Prostate gland (tissue), 2 donors: ENCODE data around the gene SMIM1. TPM values are rescaled to one million over a fixed set of nuclear protein-coding genes. Genes with fewer than 3 reads are reported as not detected.

Experiments used
- DNase-seq: peaks from one replicate; pipeline ENCODE4 v3.0.0-alpha.2; 2019; ENCODE audit warnings: low spot score
- H3K27ac ChIP-seq, 2 donors: fragments of 200-600 bp; sonication (generic); 2 replicates each; pipeline ENCODE4 v1.5.1; 2017 to 2019
- H3K27me3 ChIP-seq: fragments of 200-600 bp; sonication (generic); replicated peaks from 2 replicates; pipeline ENCODE4 v1.5.1; 2019; ENCODE audit not compliant: insufficient read depth
- H3K36me3 ChIP-seq, 2 donors: fragments of 200-600 bp; sonication (generic); 1 replicate in 1 of 2; 2 replicates in 1 of 2; pipeline versions ENCODE4 v1.5.1 to v1.8.1; 2017 to 2019
- H3K4me1 ChIP-seq: fragments of 200-600 bp; sonication (generic); replicated peaks from 2 replicates; pipeline ENCODE4 v1.5.1; 2019
- H3K4me3 ChIP-seq, 2 donors: fragments of 200-600 bp; sonication (generic); 2 replicates each; pipeline ENCODE4 v1.5.1; 2017 to 2019
- H3K9me3 ChIP-seq: fragments of 200-600 bp; sonication (generic); 2 replicates; pipeline ENCODE4 v1.5.1; 2017
- POLR2A ChIP-seq: fragments of 450-650 bp; IDR thresholded peaks from one replicate; pipeline ENCODE4 v1.6.1; 2016; ENCODE audit warnings: antibody characterized with exemption, mild to moderate bottlenecking
- POLR2AphosphoS5 ChIP-seq: sonication (generic); formaldehyde crosslinking; IDR thresholded peaks from one replicate; pipeline ENCODE4 v1.6.1; 2017; ENCODE audit warnings: antibody characterized with exemption
- WGBS: methylation state at CpG from one replicate; pipeline ENCODE4 v1.1.5; 2018; 5-methylcytosine and 5-hydroxymethylcytosine counted together
- intact Hi-C: fragments of 100-400 bp; cut with DNase I; formaldehyde crosslinking; loops from one replicate; pipeline ENCODE4 v1.14.2; 2022
- total RNA-seq, 2 donors: library from RNA; depleted of rRNA; stranded (reverse); fragments of >200 nt; gene quantifications; one replicate each; pipeline ENCODE4 v1.1.0, GENCODE V29; 2016
- TF ChIP-seq, protein P1 (sequence below), 4 experiments: fragments of 200-600 bp in 2 of 4; fragments of 450-650 bp in 2 of 4; sonication (generic) in 2 of 4; IDR thresholded peaks; 1 replicate in 3 of 4; 2 replicates in 1 of 4; pipeline ENCODE4 v1.5.1; 2016 to 2019; ENCODE audit warnings: antibody characterized with exemption in 4 of 4, mild to moderate bottlenecking in 2 of 4, moderate library complexity in 2 of 4

Gene SMIM1
- total RNA-seq, 2 donors from 2014 or later: 17.7 to 148 TPM

DNA sequence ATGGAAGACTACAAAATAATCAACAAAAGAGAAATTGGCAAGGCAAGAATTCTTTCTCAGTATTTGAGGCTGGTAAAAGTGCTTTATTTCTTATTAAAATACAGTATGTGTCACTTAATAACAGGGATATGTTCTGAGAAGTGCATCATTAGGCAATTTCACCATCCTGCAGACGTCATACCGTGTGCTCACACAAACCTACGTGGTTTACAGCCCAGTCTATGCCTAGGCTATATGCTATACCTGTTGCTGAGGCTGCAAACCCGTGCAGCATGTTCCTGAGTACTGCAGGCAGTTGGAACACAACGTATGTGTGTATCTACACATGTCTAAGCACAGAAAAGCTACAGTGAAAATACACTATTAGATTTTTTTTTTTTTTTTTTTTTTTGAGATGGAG, 23.0 kb upstream of the SMIM1 start:
- H3K27me3 ChIP-seq: no peaks in the 10 kb centered on the region
- H3K36me3 ChIP-seq: no peaks in the 10 kb centered on the region
- no peak for DNase-seq
- H3K4me3 ChIP-seq: no peak overlapping the region
- 78% methylated on average over 5 of the region's 5 CpGs for WGBS
- peaks cover 4% of the 10 kb centered on the region for H3K4me1 ChIP-seq
- H3K27ac ChIP-seq: no peak overlapping the region
- TF ChIP-seq, protein P1, sequence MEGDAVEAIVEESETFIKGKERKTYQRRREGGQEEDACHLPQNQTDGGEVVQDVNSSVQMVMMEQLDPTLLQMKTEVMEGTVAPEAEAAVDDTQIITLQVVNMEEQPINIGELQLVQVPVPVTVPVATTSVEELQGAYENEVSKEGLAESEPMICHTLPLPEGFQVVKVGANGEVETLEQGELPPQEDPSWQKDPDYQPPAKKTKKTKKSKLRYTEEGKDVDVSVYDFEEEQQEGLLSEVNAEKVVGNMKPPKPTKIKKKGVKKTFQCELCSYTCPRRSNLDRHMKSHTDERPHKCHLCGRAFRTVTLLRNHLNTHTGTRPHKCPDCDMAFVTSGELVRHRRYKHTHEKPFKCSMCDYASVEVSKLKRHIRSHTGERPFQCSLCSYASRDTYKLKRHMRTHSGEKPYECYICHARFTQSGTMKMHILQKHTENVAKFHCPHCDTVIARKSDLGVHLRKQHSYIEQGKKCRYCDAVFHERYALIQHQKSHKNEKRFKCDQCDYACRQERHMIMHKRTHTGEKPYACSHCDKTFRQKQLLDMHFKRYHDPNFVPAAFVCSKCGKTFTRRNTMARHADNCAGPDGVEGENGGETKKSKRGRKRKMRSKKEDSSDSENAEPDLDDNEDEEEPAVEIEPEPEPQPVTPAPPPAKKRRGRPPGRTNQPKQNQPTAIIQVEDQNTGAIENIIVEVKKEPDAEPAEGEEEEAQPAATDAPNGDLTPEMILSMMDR (IDR thresholded peaks at IDR 0.05): no peak
- TF ChIP-seq POLR2AphosphoS5 (no peak), POLR2A (no peak)
- no peaks in the 10 kb centered on the region for H3K9me3 ChIP-seq
- intact Hi-C loops: loop anchor here (5.0 kb wide), 1 partner anchor 43 kb away; no protein-coding TSS in a partner anchor

GRCh38 chr1:3750741-3751140, 21.8 kb upstream of the SMIM1 start:
- no peak for DNase-seq
- H3K4me1 ChIP-seq: peaks cover 4% of the 10 kb centered on the region
- no peaks in the 10 kb centered on the region for H3K27me3 ChIP-seq
- H3K36me3 ChIP-seq: no peaks in the 10 kb centered on the region
- no peaks in the 10 kb centered on the region for H3K9me3 ChIP-seq
- TF ChIP-seq, protein P1 (IDR thresholded peaks at IDR 0.05): no peak
- no peak for TF ChIP-seq POLR2A
- no peak for TF ChIP-seq POLR2AphosphoS5
- intact Hi-C loops: no loop called here
- no peak overlapping the region for H3K4me3 ChIP-seq
- H3K27ac ChIP-seq: no peak overlapping the region
- WGBS: 29% methylated on average over 6 of the region's 6 CpGs

DNA sequence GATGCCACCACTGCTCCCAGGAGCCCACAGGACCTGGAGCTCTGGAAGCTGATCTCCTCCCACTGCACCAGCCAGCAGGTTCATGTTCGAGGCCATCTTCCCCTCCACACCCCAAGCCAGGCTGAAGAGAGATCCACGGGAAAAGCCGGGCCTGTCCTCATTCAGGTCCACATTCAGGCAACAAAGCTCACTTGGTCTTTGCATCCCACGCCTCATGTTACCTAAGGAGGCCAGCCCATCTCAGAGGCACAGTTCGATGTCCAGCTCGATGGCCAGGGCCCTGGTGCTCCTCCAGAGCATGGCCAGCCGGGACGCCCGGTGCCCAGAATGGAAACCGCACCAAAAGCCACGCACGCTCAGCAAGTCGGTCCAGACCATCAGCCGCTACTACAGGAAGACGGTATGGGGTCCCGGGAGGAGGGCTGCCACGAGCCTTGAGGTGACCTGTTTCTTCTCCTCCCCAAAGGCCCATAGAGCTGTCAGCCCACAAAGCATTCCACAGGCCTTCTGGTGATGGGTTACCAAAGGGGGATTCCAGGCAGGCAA, 20.1 kb upstream of the SMIM1 start, which contains the start of gene CCDC27:
CCDC27 (plus strand) TSS at position 51 of the 546 bp plus-strand sequence; CDS start at position 83, 32 bp downstream.
- WGBS: 94% methylated on average over 17 of the region's 17 CpGs
- DNase-seq: no peak
- H3K9me3 ChIP-seq: no peaks in the 10 kb centered on the region
- no peak within 1 kb of the TSS for H3K4me3 ChIP-seq
- TF ChIP-seq, protein P1 (IDR thresholded peaks at IDR 0.05): no peak
- no peak for TF ChIP-seq POLR2AphosphoS5
- intact Hi-C loops: no loop called here
- no peaks in the 10 kb centered on the region for H3K27me3 ChIP-seq
- peaks cover 4% of the 10 kb centered on the region for H3K4me1 ChIP-seq
- no peak within 1 kb of the TSS for H3K27ac ChIP-seq
- H3K36me3 ChIP-seq: no peaks in the 10 kb centered on the region

DNA sequence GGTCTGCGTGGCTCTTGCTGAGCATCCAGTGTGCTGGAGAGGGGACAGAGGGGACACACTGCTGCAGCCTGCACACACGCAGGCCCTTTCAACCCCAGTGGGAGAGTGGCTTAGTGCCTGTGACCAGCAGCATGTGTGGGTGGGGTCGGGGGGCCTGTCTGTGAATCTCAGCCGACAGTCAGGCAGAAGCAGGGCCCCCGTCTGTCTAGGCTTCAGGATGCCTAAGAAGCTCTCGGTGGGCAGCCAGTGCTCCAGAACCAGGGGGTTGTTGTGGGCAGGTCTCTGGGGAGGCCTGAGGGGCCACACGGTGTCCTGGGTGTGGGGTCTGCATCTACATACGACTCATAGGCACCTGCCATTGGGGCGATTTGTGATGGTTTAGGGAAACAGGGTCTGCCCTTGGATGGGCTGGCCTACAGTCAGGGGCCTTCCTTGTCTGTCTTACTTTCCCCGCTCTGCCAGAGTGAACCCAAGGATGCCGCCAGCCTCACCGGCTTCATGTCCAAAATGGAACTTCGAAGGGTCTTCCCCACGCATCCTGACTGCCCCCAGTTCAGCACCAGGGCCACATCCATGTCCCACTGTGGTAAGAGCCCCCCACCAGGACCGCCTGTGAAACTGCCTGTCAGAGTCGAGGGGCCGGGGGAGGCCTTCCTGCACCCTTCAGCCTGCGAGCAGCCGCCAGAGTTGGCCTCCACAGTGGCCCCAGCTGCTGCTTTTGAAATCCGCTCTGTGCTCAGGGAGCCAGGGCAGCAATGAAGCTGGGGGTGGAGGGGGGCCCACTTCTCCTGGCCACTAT, 18.7 kb upstream of the SMIM1 start:
- no peak for DNase-seq
- no peak for TF ChIP-seq POLR2A
- TF ChIP-seq POLR2AphosphoS5: no peak
- TF ChIP-seq, protein P1 (IDR thresholded peaks at IDR 0.05): no peak
- WGBS: 92% methylated on average over 18 of the region's 20 CpGs
- Histone ChIP-seq H3K27me3 (no peaks in the 10 kb centered on the region), H3K4me3 (no peak overlapping the region), H3K9me3 (no peaks in the 10 kb centered on the region), H3K36me3 (no peaks in the 10 kb centered on the region), H3K4me1 (no peaks in the 10 kb centered on the region), H3K27ac (no peak overlapping the region)
- intact Hi-C loops: no loop called here

DNA sequence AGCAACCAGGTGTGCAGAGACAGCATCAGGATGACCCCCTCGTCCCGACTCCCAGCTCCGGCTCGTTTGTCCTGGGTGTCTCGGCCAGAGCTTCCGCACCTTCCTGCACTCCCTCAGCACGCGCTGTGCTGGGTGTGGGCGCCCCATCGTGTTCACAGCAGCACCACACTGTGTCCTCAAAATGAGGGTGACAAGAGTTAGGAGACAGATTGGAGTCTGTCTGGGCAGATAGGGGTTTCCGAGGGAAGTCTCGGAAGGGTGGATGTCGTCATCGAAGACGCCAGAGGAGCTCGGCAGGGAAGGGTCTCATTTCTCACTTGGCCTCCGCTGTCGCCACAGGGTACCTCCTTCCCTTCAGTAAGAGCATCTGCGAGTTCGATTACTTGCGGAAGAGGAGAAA, 16.2 kb upstream of the SMIM1 start:
- Histone ChIP-seq H3K27ac (no peak overlapping the region), H3K9me3 (no peaks in the 10 kb centered on the region), H3K4me1 (no peaks in the 10 kb centered on the region), H3K36me3 (no peaks in the 10 kb centered on the region), H3K4me3 (no peak overlapping the region), H3K27me3 (no peaks in the 10 kb centered on the region)
- intact Hi-C loops: no loop called here
- no peak for TF ChIP-seq POLR2A
- TF ChIP-seq POLR2AphosphoS5: no peak
- TF ChIP-seq, protein P1 (IDR thresholded peaks at IDR 0.05): no peak
- DNase-seq: no peak
- 84% methylated on average over 21 of the region's 21 CpGs for WGBS
